SW480 (cell line): ENCODE measurements around the gene ASB13.
A peak's percentile ranks its signal among the peaks of the same experiment; 100 is the strongest.
"Not testable (repeated sequence)": the region's sequence is repeated elsewhere in the genome, so short reads cannot be mapped to it uniquely, and the experiment has no call there.

Source experiments
- DNase-seq: peaks from one replicate; pipeline ENCODE4 v3.0.0-alpha.2; 2016; ENCODE audit warnings: low spot score

ASB13 gene

GRCh38 chr10:5604961-5605360 lies 61.4 kb downstream of the ASB13 start:
- DNase-seq: no peak

- DNase-seq: no peak
Observed at GRCh38 chr10:5604236-5604925, 62.0 kb downstream of the ASB13 start.

- no peak for DNase-seq
Observed at GRCh38 chr10:5603848-5604170, 62.6 kb downstream of the ASB13 start.

GRCh38 chr10:5603091-5603847 lies 63.1 kb downstream of the ASB13 start:
- no peak for DNase-seq

- no peak for DNase-seq
Observed at GRCh38 chr10:5601826-5602495, 64.4 kb downstream of the ASB13 start.

GRCh38 chr10:5600908-5601307 lies 65.5 kb downstream of the ASB13 start:
- DNase-seq: no peak

- DNase-seq: no peak
Observed at GRCh38 chr10:5599613-5600520, 66.5 kb downstream of the ASB13 start.

- no peak for DNase-seq
Observed at GRCh38 chr10:5598085-5598690, 68.2 kb downstream of the ASB13 start.

GRCh38 chr10:5596611-5597341 lies 69.6 kb downstream of the ASB13 start:
- peak; percentile 53 for DNase-seq

GRCh38 chr10:5595994-5596471 lies 70.4 kb downstream of the ASB13 start:
- DNase-seq: peak; percentile 74

- no peak for DNase-seq
Observed at GRCh38 chr10:5595591-5595990, 70.8 kb downstream of the ASB13 start.

GRCh38 chr10:5595095-5595494 lies 71.3 kb downstream of the ASB13 start:
- DNase-seq: no peak

GRCh38 chr10:5594271-5595049 lies 71.9 kb downstream of the ASB13 start:
- DNase-seq: peak; percentile 96

- DNase-seq: not testable (repeated sequence)
Observed at GRCh38 chr10:5593347-5593746, 73.0 kb downstream of the ASB13 start.

- no peak for DNase-seq
Observed at GRCh38 chr10:5592070-5592469, 74.3 kb downstream of the ASB13 start.

- peak; percentile 74 for DNase-seq
Observed at GRCh38 chr10:5591336-5591824, 75.0 kb downstream of the ASB13 start.

- no peak for DNase-seq
Observed at GRCh38 chr10:5590816-5591215, 75.6 kb downstream of the ASB13 start.

- DNase-seq: peak; percentile 90
Observed at GRCh38 chr10:5589661-5590511, 76.5 kb downstream of the ASB13 start.
